Measurements from ENCODE around the gene MRPL21. TPM values are rescaled to one million over a fixed set of nuclear protein-coding genes. Genes with fewer than 3 reads are reported as not detected.

The MRPL21 gene
- total RNA-seq, 2 experiments from 2014 or later = 99.6 to 104 TPM

DNA sequence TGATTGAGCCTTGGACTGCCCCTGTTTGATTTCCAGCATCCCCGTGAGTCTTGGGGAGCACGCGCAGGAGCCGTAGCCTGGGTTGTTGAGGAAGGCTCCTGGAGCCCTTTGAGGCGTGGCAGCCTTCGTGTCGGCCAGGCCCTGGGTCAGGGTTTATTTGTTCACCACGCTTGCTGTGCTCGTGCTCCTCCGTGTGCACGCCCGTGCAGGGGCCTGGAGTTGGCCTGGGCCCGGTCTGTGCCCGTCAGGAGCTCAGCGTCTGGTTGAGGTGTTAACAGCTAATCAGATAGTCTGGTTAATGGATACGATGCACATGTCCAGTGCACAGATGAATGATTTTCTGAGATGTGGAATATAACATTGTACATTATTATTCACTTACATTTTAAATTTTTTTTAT, 8.1 kb upstream of the MRPL21 start:
- peaks cover 34% of the 10 kb centered on the region for H3K36me3 Mint-ChIP-seq (ENCODE audit: low read depth)
- H3K27me3 Mint-ChIP-seq = no peaks in the 10 kb centered on the region
- CTCF ChIA-PET = no interaction called here
- TF ChIP-seq, protein P1, sequence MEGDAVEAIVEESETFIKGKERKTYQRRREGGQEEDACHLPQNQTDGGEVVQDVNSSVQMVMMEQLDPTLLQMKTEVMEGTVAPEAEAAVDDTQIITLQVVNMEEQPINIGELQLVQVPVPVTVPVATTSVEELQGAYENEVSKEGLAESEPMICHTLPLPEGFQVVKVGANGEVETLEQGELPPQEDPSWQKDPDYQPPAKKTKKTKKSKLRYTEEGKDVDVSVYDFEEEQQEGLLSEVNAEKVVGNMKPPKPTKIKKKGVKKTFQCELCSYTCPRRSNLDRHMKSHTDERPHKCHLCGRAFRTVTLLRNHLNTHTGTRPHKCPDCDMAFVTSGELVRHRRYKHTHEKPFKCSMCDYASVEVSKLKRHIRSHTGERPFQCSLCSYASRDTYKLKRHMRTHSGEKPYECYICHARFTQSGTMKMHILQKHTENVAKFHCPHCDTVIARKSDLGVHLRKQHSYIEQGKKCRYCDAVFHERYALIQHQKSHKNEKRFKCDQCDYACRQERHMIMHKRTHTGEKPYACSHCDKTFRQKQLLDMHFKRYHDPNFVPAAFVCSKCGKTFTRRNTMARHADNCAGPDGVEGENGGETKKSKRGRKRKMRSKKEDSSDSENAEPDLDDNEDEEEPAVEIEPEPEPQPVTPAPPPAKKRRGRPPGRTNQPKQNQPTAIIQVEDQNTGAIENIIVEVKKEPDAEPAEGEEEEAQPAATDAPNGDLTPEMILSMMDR (IDR thresholded peaks at IDR 0.05) = no peak
- no peak overlapping the region for H3K27ac Mint-ChIP-seq
- H3K9me3 Mint-ChIP-seq = no peaks in the 10 kb centered on the region
- ATAC-seq (no peak), DNase-seq (no peak)
- intact Hi-C loops (cut with micrococcal nuclease) = no loop called here
- H3K4me1 Mint-ChIP-seq (ENCODE audit: low read depth) = no peaks in the 10 kb centered on the region
- no peak overlapping the region for H3K4me3 Mint-ChIP-seq
- POLR2A ChIA-PET = interaction anchor here (1.0 kb wide), 1 partner anchor 123 kb away, joined by 3 read pairs; no protein-coding TSS in a partner anchor

DNA sequence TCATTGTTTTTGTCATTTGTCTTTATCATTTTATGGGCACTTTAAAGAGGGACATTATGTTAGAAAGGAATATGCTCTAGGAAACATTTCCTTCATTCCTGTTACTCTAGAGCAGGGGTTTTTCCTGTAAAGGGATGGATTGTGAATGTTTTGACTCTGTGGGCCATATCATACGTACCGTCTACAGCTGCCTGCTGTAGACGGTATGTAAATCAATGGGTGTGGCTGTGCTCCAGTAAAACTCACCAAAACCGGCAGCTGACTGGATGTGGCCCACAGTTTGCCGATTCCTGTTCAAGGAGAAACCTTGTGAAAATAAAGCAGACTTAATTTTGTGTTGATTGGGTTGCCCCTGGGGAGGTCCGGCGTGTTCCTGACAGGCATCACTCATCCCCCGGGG, 7.3 kb upstream of the MRPL21 start:
- no peak for DNase-seq
- H3K4me3 Mint-ChIP-seq = no peak overlapping the region
- no peak overlapping the region for H3K27ac Mint-ChIP-seq
- H3K4me1 Mint-ChIP-seq (ENCODE audit: low read depth) = no peaks in the 10 kb centered on the region
- CTCF ChIA-PET = no interaction called here
- ATAC-seq = no peak
- intact Hi-C loops (cut with micrococcal nuclease) = no loop called here
- TF ChIP-seq, protein P1 (IDR thresholded peaks at IDR 0.05) = no peak
- POLR2A ChIA-PET = interaction anchor here (1.0 kb wide), 1 partner anchor 124 kb away, joined by 3 read pairs; no protein-coding TSS in a partner anchor
- no peaks in the 10 kb centered on the region for H3K9me3 Mint-ChIP-seq
- peaks cover 30% of the 10 kb centered on the region for H3K36me3 Mint-ChIP-seq (ENCODE audit: low read depth)
- H3K27me3 Mint-ChIP-seq = no peaks in the 10 kb centered on the region

DNA sequence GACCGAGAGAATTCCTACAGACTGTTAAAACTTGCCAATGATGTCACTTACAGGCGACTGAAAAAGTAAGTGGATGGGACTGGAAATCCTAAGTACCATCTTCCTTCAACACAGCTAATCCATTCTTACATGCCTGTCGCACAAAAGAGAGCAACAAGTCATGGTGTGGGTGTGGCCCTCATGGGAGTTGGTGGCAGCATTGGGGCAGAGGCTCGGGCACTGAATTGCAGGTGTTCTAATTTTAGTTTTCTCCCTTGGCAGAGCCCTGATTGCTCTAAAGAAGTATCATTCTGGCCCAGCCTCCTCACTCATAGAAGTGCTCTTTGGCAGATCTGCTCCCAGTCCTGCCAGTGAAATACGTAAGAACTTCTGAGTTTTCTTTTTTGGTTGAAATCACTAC, 4.6 kb upstream of the MRPL21 start:
- no peaks in the 10 kb centered on the region for H3K9me3 Mint-ChIP-seq
- ATAC-seq (no peak), DNase-seq (no peak)
- ChIA-PET CTCF (no interaction called here), POLR2A (no interaction called here)
- intact Hi-C loops (cut with micrococcal nuclease) = no loop called here
- H3K27me3 Mint-ChIP-seq = no peaks in the 10 kb centered on the region
- TF ChIP-seq, protein P1 (IDR thresholded peaks at IDR 0.05) = no peak
- peaks cover 11% of the 10 kb centered on the region for H3K4me1 Mint-ChIP-seq (ENCODE audit: low read depth)
- no peak overlapping the region for H3K27ac Mint-ChIP-seq
- H3K4me3 Mint-ChIP-seq = no peak overlapping the region
- H3K36me3 Mint-ChIP-seq (ENCODE audit: low read depth) = peaks cover 26% of the 10 kb centered on the region

DNA sequence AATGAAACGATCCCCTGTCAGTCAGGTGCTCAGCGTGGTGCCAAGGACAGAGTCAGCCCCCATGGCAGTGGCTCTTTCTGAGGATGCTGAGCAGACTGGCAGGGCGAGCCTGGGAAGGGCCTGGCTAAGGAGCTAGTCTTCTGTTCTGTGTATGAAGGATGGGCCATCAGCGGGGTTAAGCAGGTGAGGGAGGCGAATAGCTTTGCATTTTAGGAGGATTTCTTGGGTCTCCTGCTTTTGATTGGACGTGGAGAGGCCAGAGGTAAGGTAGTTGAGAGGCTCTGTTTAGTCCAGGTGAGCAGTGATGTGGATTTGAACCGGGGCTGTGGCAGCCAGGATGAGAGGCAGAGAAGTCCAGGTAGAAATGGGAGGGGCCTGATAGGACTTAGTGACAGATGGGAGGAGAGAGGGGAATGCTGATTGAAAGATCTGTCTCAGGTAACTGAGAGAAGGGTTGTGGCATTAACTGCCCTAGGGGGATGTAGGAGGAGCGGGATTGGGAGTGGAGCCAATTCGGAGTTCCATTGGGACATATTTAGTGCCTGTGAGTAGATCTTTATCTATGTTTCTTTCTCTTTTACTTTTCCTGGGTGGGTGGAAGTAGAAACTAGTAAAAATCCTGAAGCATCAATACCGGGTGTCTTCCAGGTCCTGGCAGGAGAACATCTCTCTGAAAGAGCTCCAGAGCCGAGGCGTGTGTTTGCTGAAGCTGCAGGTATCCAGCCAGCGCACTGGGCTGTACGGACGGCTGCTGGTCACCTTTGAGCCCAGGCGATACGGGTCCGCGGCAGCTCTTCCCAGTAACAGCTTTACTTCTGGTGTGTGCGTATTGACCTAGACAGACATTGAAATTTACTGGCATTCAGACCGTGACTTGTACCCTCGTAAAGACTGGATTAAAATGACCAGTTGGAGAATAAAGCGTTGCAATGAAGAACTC, 2.1 kb upstream of the MRPL21 start:
- ChIA-PET CTCF (no interaction called here), POLR2A (interaction anchor here (0.6 to 1.2 kb wide), 3 partner anchors 10 to 523 kb away, joined by 3 to 5 read pairs (median 3); no protein-coding TSS in a partner anchor)
- H3K27ac Mint-ChIP-seq = no peak overlapping the region
- no peak for DNase-seq
- H3K9me3 Mint-ChIP-seq = no peaks in the 10 kb centered on the region
- intact Hi-C loops (cut with micrococcal nuclease) = no loop called here
- peak overlapping the region; percentile 96 for H3K4me3 Mint-ChIP-seq
- no peak for ATAC-seq
- peaks cover 23% of the 10 kb centered on the region for H3K36me3 Mint-ChIP-seq (ENCODE audit: low read depth)
- peaks cover 26% of the 10 kb centered on the region for H3K4me1 Mint-ChIP-seq (ENCODE audit: low read depth)
- no peaks in the 10 kb centered on the region for H3K27me3 Mint-ChIP-seq
- TF ChIP-seq, protein P1 (IDR thresholded peaks at IDR 0.05) = no peak

Data from activated CD8-positive, alpha-beta T cell treated with anti-CD3 and anti-CD28 coated beads for 36 hours (primary cell).